NCI-H2081 treated with DMSO at 0.1 percent for 48 hours (cell line): ENCODE data around the gene MAMLD1.

Experiments used
- DNase-seq: peaks from one replicate; lab custom pipeline; 2025; lab: John Stamatoyannopoulos, UW

The MAMLD1 gene

GRCh38 chrX:150502091-150502490 lies 139.0 kb downstream of the MAMLD1 start:
- no peak for DNase-seq

GRCh38 chrX:150502979-150503897 lies 140.1 kb downstream of the MAMLD1 start:
- DNase-seq, result no peak

- no peak for DNase-seq
These were observed 140.7 kb downstream of the MAMLD1 start for GRCh38 chrX:150503898-150504219.

- DNase-seq, result no peak
These were observed 141.5 kb downstream of the MAMLD1 start for GRCh38 chrX:150504397-150505182.

- DNase-seq, result no peak
These were observed 142.9 kb downstream of the MAMLD1 start for GRCh38 chrX:150506020-150506419.

- no peak for DNase-seq
These were observed 143.4 kb downstream of the MAMLD1 start for GRCh38 chrX:150506486-150506885.

GRCh38 chrX:150507251-150507856 lies 144.2 kb downstream of the MAMLD1 start:
- DNase-seq, result no peak

- no peak for DNase-seq
These were observed 144.9 kb downstream of the MAMLD1 start for GRCh38 chrX:150508018-150508417.

- no peak for DNase-seq
These were observed 145.6 kb downstream of the MAMLD1 start for GRCh38 chrX:150508451-150509367.

- DNase-seq, result no peak
These were observed 146.6 kb downstream of the MAMLD1 start for GRCh38 chrX:150509703-150510102.

GRCh38 chrX:150512461-150512901 lies 149.4 kb downstream of the MAMLD1 start:
- no peak for DNase-seq

GRCh38 chrX:150513544-150513943 lies 150.4 kb downstream of the MAMLD1 start:
- no peak for DNase-seq

- DNase-seq, result no peak
These were observed 151.3 kb downstream of the MAMLD1 start for GRCh38 chrX:150514462-150514861.

GRCh38 chrX:150515801-150516200 lies 152.7 kb downstream of the MAMLD1 start:
- DNase-seq, result no peak

GRCh38 chrX:150517303-150517910 lies 154.3 kb downstream of the MAMLD1 start:
- DNase-seq, result no peak

- DNase-seq, result no peak
These were observed 159.4 kb downstream of the MAMLD1 start for GRCh38 chrX:150522494-150522893.

- DNase-seq, result no peak
These were observed 162.2 kb downstream of the MAMLD1 start for GRCh38 chrX:150525061-150525919.

GRCh38 chrX:150526692-150527091 lies 163.6 kb downstream of the MAMLD1 start:
- no peak for DNase-seq

- DNase-seq, result no peak
These were observed 164.0 kb downstream of the MAMLD1 start for GRCh38 chrX:150527108-150527507.

GRCh38 chrX:150529587-150529986 lies 166.5 kb downstream of the MAMLD1 start:
- DNase-seq, result no peak
